OCI-LY1 (cell line): ENCODE measurements around the gene DCAF5.

Experiments
- CTCF ChIP-seq: fragments of 200-600 bp; sonication (generic), shearing (Covaris generic); IDR thresholded peaks from 2 replicates; pipeline ENCODE4 v1.5.1; 2017; ENCODE audit warnings: mild to moderate bottlenecking, antibody characterized with exemption, low read length, moderate library complexity, mixed read lengths
- EZH2 ChIP-seq: fragments of 200-600 bp; sonication (generic), shearing (Covaris generic); IDR thresholded peaks from 2 replicates; pipeline ENCODE4 v1.8.0; 2017; ENCODE audit warnings: borderline replicate concordance, mixed run types, mild to moderate bottlenecking, antibody characterized with exemption, low read length, moderate library complexity, mixed read lengths

GRCh38 chr14:69087061-69087461 lies 65.9 kb downstream of the DCAF5 start:
- TF ChIP-seq CTCF (no peak), EZH2 (no peak)
